Esophagus muscularis mucosa (tissue), 3 donors: ENCODE results near the gene USP32.

Source experiments
- CTCF ChIP-seq, 3 experiments: fragments of 200-600 bp in 2 of 3; fragments of 450-650 bp in 1 of 3; sonication (generic) in 2 of 3; IDR thresholded peaks; one replicate each; pipeline ENCODE4 v1.5.1; 2017 to 2019; ENCODE audit warnings: antibody characterized with exemption in 3 of 3, mild to moderate bottlenecking in 2 of 3, moderate library complexity in 1 of 3
- POLR2A ChIP-seq: fragments of 450-650 bp; IDR thresholded peaks from one replicate; pipeline ENCODE4 v1.6.1; 2017; ENCODE audit warnings: antibody characterized with exemption, moderate library complexity, mild to moderate bottlenecking, low read depth

- TF ChIP-seq POLR2A (no peak), CTCF (IDR thresholded peaks at IDR 0.05) (no peak)
These were observed 95.8 kb downstream of the USP32 start for GRCh38 chr17:60296177-60296576.
